CD14-positive monocyte (primary cell): ENCODE results near the gene PABPC1L. TPM values are rescaled to one million over a fixed set of nuclear protein-coding genes. Genes with fewer than 3 reads are reported as not detected.

Experiments
- DNase-seq, 3 donors: peaks; one replicate each; pipeline ENCODE4 v3.0.0-alpha.2; 2011 to 2022
- H2AFZ ChIP-seq: 2 replicates; pipeline ENCODE4 v1.6.0; 2012; ENCODE audit warnings: mild to moderate bottlenecking, low read depth, low read length, inconsistent platforms; ENCODE audit not compliant: insufficient read depth, poor library complexity, severe bottlenecking
- H3K27ac ChIP-seq, 2 donors: 1 replicate in 1 of 2; 2 replicates in 1 of 2; pipeline ENCODE4 v1.5.1; 2012 to 2013; ENCODE audit warnings: low read length in 2 of 2, control low read depth in 1 of 2, inconsistent platforms in 1 of 2, low read depth in 1 of 2, mild to moderate bottlenecking in 1 of 2
- H3K27me3 ChIP-seq, 2 donors: one replicate each; pipeline versions ENCODE4 v1.6.0 to v1.6.1; 2011 to 2013; ENCODE audit warnings: low read length in 2 of 2; ENCODE audit not compliant: control insufficient read depth in 2 of 2, insufficient read depth in 2 of 2
- H3K36me3 ChIP-seq, 2 donors: replicated peaks in 1 of 2; 1 replicate in 1 of 2; 2 replicates in 1 of 2; pipeline versions ENCODE4 v1.5.1 to v1.6.1; 2012 to 2013; ENCODE audit warnings: low read length in 2 of 2, control low read depth in 1 of 2, inconsistent platforms in 1 of 2, mild to moderate bottlenecking in 1 of 2; ENCODE audit not compliant: insufficient read depth in 2 of 2, control insufficient read depth in 1 of 2
- H3K4me1 ChIP-seq, 2 donors: 1 replicate in 1 of 2; 2 replicates in 1 of 2; pipeline versions ENCODE4 v1.5.1 to v1.6.1; 2012 to 2013; ENCODE audit warnings: low read length in 2 of 2, control low read depth in 1 of 2, inconsistent platforms in 1 of 2, mild to moderate bottlenecking in 1 of 2, moderate library complexity in 1 of 2; ENCODE audit not compliant: insufficient read depth in 2 of 2, control insufficient read depth in 1 of 2
- H3K4me2 ChIP-seq: replicated peaks from 2 replicates; pipeline ENCODE3; 2012; ENCODE audit warnings: low read length, moderate library complexity, mild to moderate bottlenecking; ENCODE audit not compliant: poor library complexity, severe bottlenecking; ENCODE audit errors: extremely low read depth
- H3K4me3 ChIP-seq, 3 experiments: fragments of 200-600 bp in 1 of 3; sonication (generic) in 1 of 3; replicated peaks in 1 of 3; 1 replicate in 2 of 3; 2 replicates in 1 of 3; pipeline ENCODE4 v1.5.1; 2011 to 2013; ENCODE audit warnings: low read length in 3 of 3, mild to moderate bottlenecking in 3 of 3, control low read depth in 2 of 3, low read depth in 2 of 3, inconsistent platforms in 1 of 3, moderate library complexity in 1 of 3
- H3K79me2 ChIP-seq: 2 replicates; pipeline ENCODE4 v1.6.0; 2012; ENCODE audit warnings: mild to moderate bottlenecking, control low read depth, inconsistent platforms, low read length, moderate library complexity; ENCODE audit not compliant: insufficient read depth
- H3K9ac ChIP-seq: 2 replicates; pipeline ENCODE4 v1.6.0; 2017; ENCODE audit warnings: low read length, mild to moderate bottlenecking; ENCODE audit not compliant: insufficient read depth, poor library complexity, severe bottlenecking
- H3K9me3 ChIP-seq, 2 donors: replicated peaks in 1 of 2; 1 replicate in 1 of 2; 2 replicates in 1 of 2; pipeline versions ENCODE4 v1.5.1 to v1.6.1; 2012 to 2013; ENCODE audit warnings: low read length in 2 of 2, control low read depth in 1 of 2; ENCODE audit not compliant: control insufficient read depth in 1 of 2, insufficient read depth in 1 of 2
- H4K20me1 ChIP-seq: 2 replicates; pipeline ENCODE4 v1.6.0; 2012; ENCODE audit warnings: mild to moderate bottlenecking, low read length, control low read depth, moderate library complexity; ENCODE audit not compliant: insufficient read depth
- H3K27ac Mint-ChIP-seq, 7 donors: one replicate each; pipeline ENCODE4 v1.8.0; 2020; ENCODE audit warnings: mild to moderate bottlenecking in 7 of 7, mixed read lengths in 7 of 7, moderate library complexity in 6 of 7, inconsistent platforms in 2 of 7
- H3K27me3 Mint-ChIP-seq, 3 donors: one replicate each; pipeline ENCODE4 v1.8.0; 2021 to 2022; ENCODE audit warnings: low read depth in 3 of 3, mild to moderate bottlenecking in 3 of 3, mixed read lengths in 3 of 3, moderate library complexity in 3 of 3, inconsistent platforms in 1 of 3
- H3K36me3 Mint-ChIP-seq, 2 donors: one replicate each; pipeline ENCODE4 v1.8.0; 2020; ENCODE audit warnings: mixed read lengths in 2 of 2, inconsistent platforms in 1 of 2, mild to moderate bottlenecking in 1 of 2
- H3K4me1 Mint-ChIP-seq: one replicate; pipeline ENCODE4 v1.8.0; 2020; ENCODE audit warnings: mild to moderate bottlenecking, mixed read lengths
- H3K4me3 Mint-ChIP-seq, 2 donors: one replicate each; pipeline ENCODE4 v1.8.0; 2020; ENCODE audit warnings: mild to moderate bottlenecking in 2 of 2, mixed read lengths in 2 of 2, moderate library complexity in 1 of 2
- H3K9me3 Mint-ChIP-seq, 7 donors: one replicate each; pipeline ENCODE4 v1.8.0; 2020 to 2022; ENCODE audit warnings: mixed read lengths in 7 of 7, mild to moderate bottlenecking in 6 of 7, moderate library complexity in 6 of 7, inconsistent platforms in 2 of 7
- WGBS: methylation state at CpG from one replicate; pipeline ENCODE4 v1.1.5; 2013; ENCODE audit warnings: missing lambda C conversion rate; ENCODE audit not compliant: insufficient coverage; 5-methylcytosine and 5-hydroxymethylcytosine counted together
- intact Hi-C, 2 donors: fragments of 100-400 bp; cut with micrococcal nuclease; formaldehyde crosslinking; loops; one replicate each; pipeline versions ENCODE4 v1.15.0 to v1.15.1; 2023
- polyA plus RNA-seq, 3 donors: library from polyadenylated mRNA; depleted of rRNA in 1 of 3; unstranded in 2 of 3; stranded (reverse) in 1 of 3; fragments of 300-500 nt in 2 of 3; fragments of >200 nt in 1 of 3; fragmentation: Illumina TruSeq in 2 of 3; gene quantifications; 1 replicate in 2 of 3; 2 replicates in 1 of 3; pipeline ENCODE4 v1.2.3, GENCODE V29; 2012 to 2021
- TF ChIP-seq, protein P1 (sequence below): fragments of 200-600 bp; IDR thresholded peaks from one replicate; pipeline ENCODE4 v1.8.0; 2022; ENCODE audit warnings: antibody characterized with exemption, mild to moderate bottlenecking

Gene PABPC1L
- polyA plus RNA-seq, 3 donors = 0.21 to 69.1 TPM; not detected in 1

- Mint-ChIP-seq H3K27ac (peak overlapping the region in 3 of 7 donors; percentile 0 to 73 (median 9)), H3K9me3 (no peaks in the 10 kb centered on the region), H3K4me3 (no peak overlapping the region), H3K36me3 (peaks cover 75 to 86% of the 10 kb centered on the region in 2 donors), H3K27me3 (peaks cover 0 to 2% (median 0%) of the 10 kb centered on the region in 3 donors), H3K4me1 (no peaks in the 10 kb centered on the region)
- Histone ChIP-seq H3K27ac (no peak overlapping the region), H3K9ac (no peak overlapping the region), H3K36me3 (peaks cover 66 to 91% of the 10 kb centered on the region in 2 donors), H3K4me2 (no peak overlapping the region), H3K79me2 (no peaks in the 10 kb centered on the region), H3K27me3 (no peaks in the 10 kb centered on the region), H3K9me3 (no peaks in the 10 kb centered on the region), H3K4me3 (no peak overlapping the region), H3K4me1 (no peaks in the 10 kb centered on the region), H2AFZ (no peak overlapping the region), H4K20me1 (no peaks in the 10 kb centered on the region)
- TF ChIP-seq, protein P1, sequence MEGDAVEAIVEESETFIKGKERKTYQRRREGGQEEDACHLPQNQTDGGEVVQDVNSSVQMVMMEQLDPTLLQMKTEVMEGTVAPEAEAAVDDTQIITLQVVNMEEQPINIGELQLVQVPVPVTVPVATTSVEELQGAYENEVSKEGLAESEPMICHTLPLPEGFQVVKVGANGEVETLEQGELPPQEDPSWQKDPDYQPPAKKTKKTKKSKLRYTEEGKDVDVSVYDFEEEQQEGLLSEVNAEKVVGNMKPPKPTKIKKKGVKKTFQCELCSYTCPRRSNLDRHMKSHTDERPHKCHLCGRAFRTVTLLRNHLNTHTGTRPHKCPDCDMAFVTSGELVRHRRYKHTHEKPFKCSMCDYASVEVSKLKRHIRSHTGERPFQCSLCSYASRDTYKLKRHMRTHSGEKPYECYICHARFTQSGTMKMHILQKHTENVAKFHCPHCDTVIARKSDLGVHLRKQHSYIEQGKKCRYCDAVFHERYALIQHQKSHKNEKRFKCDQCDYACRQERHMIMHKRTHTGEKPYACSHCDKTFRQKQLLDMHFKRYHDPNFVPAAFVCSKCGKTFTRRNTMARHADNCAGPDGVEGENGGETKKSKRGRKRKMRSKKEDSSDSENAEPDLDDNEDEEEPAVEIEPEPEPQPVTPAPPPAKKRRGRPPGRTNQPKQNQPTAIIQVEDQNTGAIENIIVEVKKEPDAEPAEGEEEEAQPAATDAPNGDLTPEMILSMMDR = no peak
- no peak for DNase-seq
- intact Hi-C loops = no loop called here
- 97% methylated on average over 3 of the region's 9 CpGs for WGBS
Observed at GRCh38 chr20:44938637-44939036, 28.8 kb downstream of the PABPC1L start.

GRCh38 chr20:44941120-44941691 is 31.3 kb downstream of the PABPC1L start:
- H3K79me2 ChIP-seq = no peaks in the 10 kb centered on the region
- WGBS = 100% methylated on average over 6 of the region's 7 CpGs
- H3K4me1 ChIP-seq = no peaks in the 10 kb centered on the region
- no peak overlapping the region for H3K27ac ChIP-seq
- H3K27me3 ChIP-seq = no peaks in the 10 kb centered on the region
- TF ChIP-seq, protein P1 = no peak
- intact Hi-C loops = no loop called here
- no peak overlapping the region for H3K4me2 ChIP-seq
- H4K20me1 ChIP-seq = no peaks in the 10 kb centered on the region
- no peak overlapping the region for H2AFZ ChIP-seq
- Mint-ChIP-seq H3K9me3 (no peaks in the 10 kb centered on the region), H3K27ac (peak overlapping the region in 1 of 7 donors; percentile 41), H3K36me3 (peaks cover 82 to 90% of the 10 kb centered on the region in 2 donors), H3K27me3 (peaks cover 0 to 2% (median 0%) of the 10 kb centered on the region in 3 donors), H3K4me1 (no peaks in the 10 kb centered on the region), H3K4me3 (no peak overlapping the region)
- no peaks in the 10 kb centered on the region for H3K9me3 ChIP-seq
- DNase-seq = no peak
- no peak overlapping the region for H3K9ac ChIP-seq
- peaks cover 78 to 100% of the 10 kb centered on the region in 2 donors for H3K36me3 ChIP-seq
- no peak overlapping the region for H3K4me3 ChIP-seq
